Measurements from ENCODE around the gene AKT3.

GRCh38 chr1:243708210-243708609, 141.8 kb downstream of the AKT3 start:
- TF ChIP-seq CTCF (conservative IDR thresholded peaks at IDR 0.05; ENCODE audit: low read depth, low read length) (peak; percentile 86), EZH2 (IDR thresholded peaks at IDR 0.05; ENCODE audit: low read length, unreplicated experiment) (no peak), EZH2phosphoT487 (IDR thresholded peaks at IDR 0.05; ENCODE audit: borderline replicate concordance, low read length) (no peak)
